HG02623 (cell line): ENCODE data around the gene DISC1.
"Not testable (repeated sequence)": the region's sequence is repeated elsewhere in the genome, so short reads cannot be mapped to it uniquely, and the experiment has no call there.

Experiments
- ATAC-seq: cut with Tn5 transposase; IDR thresholded peaks from one replicate; pipeline ENCODE4 v1.9.1; 2021; ENCODE audit warnings: moderate library complexity; ENCODE audit not compliant: unreplicated experiment

The DISC1 gene

GRCh38 chr1:231605149-231606100, 21.2 kb upstream of the DISC1 start:
- no peak for ATAC-seq

GRCh38 chr1:231606712-231607111, 19.9 kb upstream of the DISC1 start:
- no peak for ATAC-seq

- no peak for ATAC-seq
Observed at GRCh38 chr1:231610388-231610787, 16.2 kb upstream of the DISC1 start.

- no peak for ATAC-seq
Observed at GRCh38 chr1:231611111-231611510, 15.5 kb upstream of the DISC1 start.

GRCh38 chr1:231611851-231612250, 14.7 kb upstream of the DISC1 start:
- no peak for ATAC-seq

GRCh38 chr1:231612393-231613089, 14.0 kb upstream of the DISC1 start:
- peak; percentile 98 for ATAC-seq

- no peak for ATAC-seq
Observed at GRCh38 chr1:231613419-231614349, 12.9 kb upstream of the DISC1 start.

GRCh38 chr1:231616667-231617066, 9.9 kb upstream of the DISC1 start:
- ATAC-seq: no peak

GRCh38 chr1:231618609-231619256, 7.9 kb upstream of the DISC1 start:
- ATAC-seq: no peak

- no peak for ATAC-seq
Observed at GRCh38 chr1:231619257-231619634, 7.3 kb upstream of the DISC1 start.

- not testable (repeated sequence) for ATAC-seq
Observed at GRCh38 chr1:231625042-231625441, 1.5 kb upstream of the DISC1 start.

GRCh38 chr1:231625975-231626534, 535 bp upstream of the DISC1 start:
- no peak for ATAC-seq

GRCh38 chr1:231626951-231627614, 493 bp downstream of the DISC1 start:
- ATAC-seq: peak; percentile 50

GRCh38 chr1:231628207-231628876, 1.8 kb downstream of the DISC1 start:
- no peak for ATAC-seq

GRCh38 chr1:231629132-231629531, 2.5 kb downstream of the DISC1 start:
- no peak for ATAC-seq

GRCh38 chr1:231630558-231631205, 4.1 kb downstream of the DISC1 start:
- no peak for ATAC-seq

GRCh38 chr1:231631717-231632116, 5.1 kb downstream of the DISC1 start:
- ATAC-seq: no peak

GRCh38 chr1:231632119-231632518, 5.5 kb downstream of the DISC1 start:
- no peak for ATAC-seq
